ENCODE measurements around the gene AGPAT2.
"Not testable (repeated sequence)": the region's sequence is repeated elsewhere in the genome, so short reads cannot be mapped to it uniquely, and the experiment has no call there.

The AGPAT2 gene

GRCh38 chr9:136720251-136720897 is 33.1 kb upstream of the AGPAT2 start:
- no peak for DNase-seq

DNA sequence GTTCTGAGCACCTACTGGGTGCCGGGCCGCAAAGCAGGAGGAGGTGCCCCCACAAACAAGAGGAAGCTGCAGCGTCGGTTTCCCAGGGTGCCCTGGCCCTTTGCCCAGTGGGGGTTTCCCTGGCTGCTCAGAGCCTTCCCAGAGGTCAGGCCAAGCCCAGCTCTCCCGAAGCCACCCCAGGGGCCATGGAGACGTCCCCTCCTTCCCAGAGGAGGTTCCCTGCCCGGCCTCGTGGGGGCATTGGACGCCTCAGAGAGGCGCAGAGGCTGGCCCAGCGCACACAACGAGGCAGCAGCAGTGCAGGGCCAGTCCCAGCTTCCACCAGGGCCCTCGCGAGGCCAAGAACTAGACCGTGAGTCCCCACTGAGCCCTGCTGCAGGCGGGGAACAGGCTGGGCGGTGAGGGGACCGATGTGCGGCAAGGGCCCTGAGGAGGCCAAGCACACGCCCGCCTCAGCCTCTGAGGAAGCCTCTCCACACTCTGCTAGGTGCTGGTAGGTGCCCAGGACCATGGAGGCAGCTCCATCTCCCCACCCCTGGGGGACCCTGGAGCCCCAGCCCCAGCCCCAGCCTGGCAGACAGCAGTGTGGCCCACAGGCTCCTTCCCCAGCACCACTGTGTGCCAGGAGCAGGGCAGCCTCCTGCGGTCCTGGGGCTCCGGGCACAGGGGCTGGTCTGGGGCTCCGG is 32.1 kb upstream of the AGPAT2 start:
- no peak for DNase-seq

DNA sequence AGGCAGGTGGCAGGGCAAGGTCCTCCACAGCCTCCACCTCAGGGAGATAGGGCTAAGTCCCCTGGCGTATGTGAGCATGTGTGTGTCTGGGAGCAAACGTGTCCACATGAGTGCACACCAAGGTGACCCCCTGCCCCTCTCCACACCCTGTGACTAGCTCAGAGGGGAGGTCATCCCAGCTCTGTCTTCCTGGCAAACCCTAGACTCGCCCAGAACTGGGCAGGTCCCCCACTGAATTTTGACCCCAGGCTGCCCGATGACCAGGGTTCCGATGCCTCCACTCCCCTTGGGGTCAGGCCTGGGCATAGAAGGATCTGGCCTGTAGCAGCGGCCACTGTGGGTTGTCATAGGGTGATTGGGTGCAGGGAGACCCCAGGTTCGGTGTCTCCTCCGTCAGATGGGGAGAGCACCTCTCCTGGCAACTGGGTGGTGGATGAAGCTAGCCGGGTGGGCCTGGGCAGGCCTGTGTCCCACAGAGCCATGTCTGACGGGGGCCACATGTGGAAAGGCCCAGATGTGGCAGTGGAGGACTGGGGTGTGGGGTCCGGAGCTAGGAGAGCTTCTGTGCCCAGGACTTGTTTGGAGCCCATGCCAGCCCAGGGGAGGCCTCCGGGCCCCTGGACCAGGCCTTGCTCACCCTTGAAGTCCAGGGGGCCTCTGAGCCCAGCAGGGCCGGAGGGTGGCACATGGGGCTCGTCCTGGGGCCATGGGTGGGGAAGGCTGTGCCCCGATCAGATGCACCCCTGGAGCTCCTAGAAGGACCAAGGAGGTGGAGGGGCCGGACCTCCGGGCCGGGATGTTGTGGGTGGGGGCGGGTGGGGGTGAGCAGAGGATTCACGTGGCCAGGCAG is 31.3 kb upstream of the AGPAT2 start:
- no peak for DNase-seq

DNA sequence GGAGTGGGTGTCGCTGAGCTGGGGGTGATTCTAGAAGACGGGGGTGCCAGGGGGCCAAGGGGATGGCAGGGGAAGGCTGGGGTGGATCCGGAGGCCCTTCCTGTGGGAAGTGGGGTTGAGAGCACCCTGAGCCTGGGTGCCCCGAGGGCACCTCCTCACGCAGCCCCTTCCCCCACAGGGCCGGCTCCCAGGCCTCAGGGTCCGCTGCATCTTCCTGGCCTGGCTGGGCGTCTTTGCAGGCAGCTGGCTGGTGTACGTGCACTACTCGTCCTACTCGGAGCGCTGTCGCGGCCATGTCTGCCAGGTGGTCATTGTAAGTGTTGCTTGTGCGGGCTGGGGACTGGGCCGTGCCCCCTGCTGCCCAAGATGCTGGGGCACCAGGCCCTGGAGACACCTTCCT is 30.1 kb upstream of the AGPAT2 start:
- DNase-seq = no peak

GRCh38 chr9:136714893-136715274 is 27.6 kb upstream of the AGPAT2 start:
- DNase-seq = no peak

- DNase-seq = no peak
Measured at GRCh38 chr9:136714096-136714892, 27.0 kb upstream of the AGPAT2 start.

- no peak for DNase-seq
Measured at GRCh38 chr9:136713550-136713949, 26.3 kb upstream of the AGPAT2 start.

DNA sequence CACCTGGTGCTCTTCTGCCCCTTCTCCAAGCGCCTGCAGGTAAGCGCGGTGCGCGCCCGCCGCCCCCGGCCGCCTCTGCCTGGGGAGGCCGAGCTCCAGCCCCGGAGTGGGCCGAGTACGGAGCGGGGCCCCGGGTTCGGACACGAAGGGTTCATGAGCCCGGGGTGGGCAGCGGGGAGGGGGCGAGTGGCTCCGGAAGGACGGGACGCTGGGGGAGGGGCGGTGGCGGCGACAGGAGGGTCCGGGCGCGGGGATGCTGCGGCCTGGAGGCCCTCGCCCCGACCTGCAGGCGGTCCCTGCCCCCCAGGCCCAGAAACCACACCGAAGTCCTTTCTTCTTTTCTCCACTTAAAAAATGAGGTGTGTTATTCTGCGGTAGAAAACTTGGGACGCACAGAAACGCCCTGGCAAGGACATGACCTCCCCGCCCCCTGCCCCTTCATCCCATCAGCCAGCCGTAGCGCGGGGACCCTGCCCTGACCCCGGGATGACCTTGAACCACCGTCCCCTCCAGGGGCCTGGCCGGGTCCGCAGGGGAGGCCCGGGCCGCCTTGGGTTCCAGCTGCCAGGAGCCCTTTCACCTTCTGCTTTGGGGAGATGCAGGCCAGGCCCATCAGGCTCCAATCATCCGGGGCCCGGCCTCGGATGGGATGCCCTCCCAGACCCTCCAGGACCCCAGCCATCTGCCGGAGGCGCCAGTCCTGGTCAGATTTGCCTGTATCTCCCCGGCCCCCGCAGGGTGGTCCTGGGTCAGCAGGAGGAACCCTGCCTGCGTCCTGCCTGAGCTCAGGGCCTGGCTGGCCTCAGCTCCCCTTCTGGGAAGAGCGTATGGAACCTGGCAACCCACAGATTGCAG is 25.7 kb upstream of the AGPAT2 start:
- DNase-seq = no peak

DNA sequence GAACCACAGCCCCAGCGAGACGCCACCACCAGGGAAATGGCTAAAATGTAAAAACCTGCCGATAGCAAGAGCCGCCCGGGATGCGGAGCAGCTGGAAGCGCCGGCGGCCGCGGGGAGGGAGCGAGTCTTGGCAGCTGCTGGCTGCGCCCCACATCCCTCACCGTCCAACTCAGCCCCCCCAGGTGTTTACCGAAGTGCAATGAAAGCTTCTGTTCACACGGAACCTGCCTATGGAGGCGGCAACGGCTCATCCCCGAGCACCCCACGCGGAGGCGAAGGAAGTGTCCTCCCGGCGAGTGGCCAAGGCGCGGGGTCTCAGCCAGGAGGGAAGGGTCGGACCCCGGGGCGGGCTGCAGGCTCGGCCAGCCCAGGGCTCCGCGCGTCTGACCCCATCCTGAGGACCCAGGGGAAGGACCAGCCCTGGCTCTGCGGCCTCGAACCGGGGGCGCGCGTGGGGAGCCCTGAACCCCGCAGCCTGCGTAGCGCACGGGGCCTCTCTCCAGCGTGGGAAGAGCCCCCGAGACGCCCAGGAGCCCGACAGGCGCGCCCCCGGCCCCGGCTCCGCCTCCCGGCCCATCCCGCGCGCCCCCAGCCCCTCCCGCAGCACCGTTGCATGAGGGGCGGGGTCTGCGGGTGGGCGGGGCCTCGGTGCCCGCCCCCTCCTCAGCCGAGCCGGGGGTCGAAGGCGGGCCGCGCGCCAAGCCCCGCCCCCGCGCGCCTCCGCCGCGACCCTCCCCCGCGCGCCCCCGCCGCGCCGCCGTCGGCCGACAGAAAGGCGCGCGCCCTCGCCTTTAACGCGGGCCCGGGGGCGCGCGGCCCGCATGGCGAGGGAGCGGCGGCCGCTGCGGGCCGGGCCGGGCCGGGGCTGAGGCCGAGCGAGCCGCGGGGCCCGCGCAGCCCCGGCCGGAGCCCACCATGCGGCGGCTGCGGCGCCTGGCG is 24.8 kb upstream of the AGPAT2 start, which contains the start of gene DIPK1B:
Gene DIPK1B, plus strand, starts transcription at position 822 of the 939 bp plus-strand sequence. Its CDS starts 94 bp downstream, at position 916.
- no peak for DNase-seq

GRCh38 chr9:136711219-136711648 is 24.0 kb upstream of the AGPAT2 start:
- not testable (repeated sequence) for DNase-seq

DNA sequence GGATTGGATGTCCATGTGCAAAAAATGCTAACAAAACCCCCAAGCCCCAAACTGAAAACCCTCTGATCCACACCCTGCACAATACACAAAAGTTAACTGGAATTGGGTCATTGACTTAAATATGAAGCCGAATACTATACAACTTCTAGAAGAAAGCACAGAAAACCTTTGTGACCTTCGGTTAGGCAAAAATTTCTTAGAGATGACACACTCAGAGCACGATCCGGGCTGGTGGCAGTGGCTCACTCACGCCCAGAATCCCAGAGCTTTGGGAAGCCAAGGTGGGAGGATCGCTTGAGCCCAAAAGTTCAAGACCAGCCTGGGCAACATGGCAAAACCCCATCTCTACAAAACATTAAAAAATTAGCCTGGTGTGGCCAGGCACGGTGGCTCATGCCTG is 23.3 kb upstream of the AGPAT2 start:
- DNase-seq = no peak

DNA sequence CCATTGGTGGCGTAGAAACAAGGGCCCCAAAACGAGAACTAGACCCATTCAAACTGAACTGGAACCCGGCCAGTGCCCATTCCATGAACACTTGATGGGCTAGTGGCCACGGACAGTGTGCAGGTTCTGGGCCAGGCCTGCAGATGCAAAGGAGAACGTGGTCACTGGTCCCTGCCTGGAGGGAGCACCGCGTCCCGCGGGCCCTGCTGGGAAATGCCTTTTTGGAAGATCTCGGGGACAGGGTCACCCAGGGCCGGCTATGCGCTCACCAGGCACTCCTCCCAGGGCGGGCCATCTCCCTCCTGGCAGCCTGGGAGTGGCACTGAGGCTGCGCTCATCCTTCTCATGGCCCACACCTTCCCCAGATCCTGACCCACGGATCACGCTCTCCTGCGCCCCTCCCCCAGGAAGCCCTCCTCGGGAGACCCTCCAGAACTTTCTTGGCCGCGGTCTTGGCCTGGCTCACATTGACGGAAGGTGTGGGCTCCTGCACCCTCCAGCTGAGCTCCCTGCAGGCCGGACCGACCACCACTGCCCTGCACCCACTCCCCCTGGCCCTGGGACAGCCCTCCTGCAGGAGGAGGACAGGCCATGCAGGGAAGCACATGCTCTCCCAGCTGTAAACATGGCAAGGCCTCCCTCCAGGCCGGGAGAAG is 22.3 kb upstream of the AGPAT2 start:
- no peak for DNase-seq

DNA sequence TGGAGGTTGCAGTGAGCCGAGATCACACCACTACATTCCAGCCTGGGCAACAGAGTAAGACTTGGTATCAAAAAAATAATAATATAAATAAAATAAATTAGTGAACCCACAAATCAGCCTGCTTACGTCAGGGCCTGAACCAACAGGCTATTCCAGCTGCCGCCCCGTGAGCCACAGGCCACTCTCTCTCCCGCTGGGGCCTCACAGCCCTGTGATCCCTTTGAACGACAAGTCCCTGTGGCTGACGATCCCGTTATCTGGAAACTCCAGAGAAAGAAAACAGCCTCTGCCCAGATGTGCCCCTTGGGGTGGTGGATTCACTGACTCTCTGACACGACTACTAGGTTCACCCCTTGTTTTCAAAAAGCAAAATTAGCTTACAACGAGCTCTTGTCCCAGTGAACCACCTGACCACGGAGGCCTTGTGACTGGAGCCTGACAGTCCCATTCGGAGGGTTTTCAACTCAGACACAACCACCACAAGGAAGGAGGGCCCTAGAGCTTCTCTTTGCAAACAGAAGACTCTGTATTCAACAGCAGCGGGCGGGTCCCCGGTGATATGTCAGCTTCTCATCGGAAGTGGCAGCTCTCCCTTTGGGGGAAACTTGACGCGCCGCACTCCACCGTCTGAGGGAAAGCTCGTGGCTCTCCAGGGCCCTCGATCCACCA is 20.7 kb upstream of the AGPAT2 start:
- DNase-seq = no peak

DNA sequence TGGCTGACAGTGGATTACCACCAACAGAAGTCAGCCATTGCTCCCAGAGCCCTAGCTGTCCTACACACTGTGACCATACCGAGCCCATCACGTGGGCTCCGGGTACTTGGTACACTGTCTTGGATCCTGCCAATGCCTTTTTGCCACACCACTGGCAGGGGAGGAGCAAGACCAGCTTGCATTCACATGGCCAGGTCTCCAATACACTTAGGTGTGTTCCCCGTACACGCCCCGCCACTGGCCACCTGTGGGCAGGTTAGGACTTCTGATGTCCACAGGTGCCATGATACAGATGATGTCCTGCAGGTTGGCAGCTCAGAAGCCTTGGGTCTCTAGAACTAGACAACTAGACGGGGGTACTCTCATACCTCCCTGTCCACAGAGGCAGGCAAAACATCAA is 19.8 kb upstream of the AGPAT2 start:
- no peak for DNase-seq

- DNase-seq = no peak
Measured at GRCh38 chr9:136705564-136705963, 18.3 kb upstream of the AGPAT2 start.

- DNase-seq = not testable (repeated sequence)
Measured at GRCh38 chr9:136704741-136705140, 17.5 kb upstream of the AGPAT2 start.

GRCh38 chr9:136703276-136703860 is 16.1 kb upstream of the AGPAT2 start:
- no peak for DNase-seq

DNA sequence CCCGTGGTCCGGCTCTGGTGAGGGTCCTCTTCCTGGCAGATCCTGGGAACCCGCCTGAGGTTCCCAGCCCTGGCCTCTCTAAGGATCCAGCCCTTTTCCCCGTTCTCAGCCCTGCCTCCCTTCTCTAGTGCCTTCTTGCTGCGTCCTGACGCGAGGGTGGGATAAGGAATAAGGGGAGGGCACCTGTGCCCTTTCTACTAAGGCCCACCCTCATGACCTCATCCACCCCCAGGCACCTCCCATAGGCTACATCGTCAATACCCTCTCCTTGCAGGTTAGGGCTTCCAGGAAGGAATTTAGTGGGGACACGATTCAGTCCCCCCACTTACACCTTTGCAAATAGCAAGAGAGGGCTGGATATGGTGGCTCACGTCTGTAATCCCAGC is 14.4 kb upstream of the AGPAT2 start:
- DNase-seq = no peak
